Tibial nerve (tissue), 4 donors: Measurements from ENCODE around the gene RASSF5. TPM values are rescaled to one million over a fixed set of nuclear protein-coding genes. Genes with fewer than 3 reads are reported as not detected.

ENCODE experiments used
- DNase-seq, 2 donors: peaks; one replicate each; pipeline ENCODE4 v3.0.0-alpha.2; 2019; ENCODE audit warnings: low spot score in 2 of 2
- H3K27ac ChIP-seq, 4 donors: fragments of 200-600 bp; sonication (generic) in 3 of 4; one replicate each; pipeline ENCODE4 v1.5.1; 2017 to 2019; ENCODE audit warnings: mild to moderate bottlenecking in 1 of 4
- H3K27me3 ChIP-seq, 2 donors: fragments of 200-600 bp; sonication (generic) in 1 of 2; one replicate each; pipeline versions ENCODE4 v1.5.1 to v1.6.0; 2017 to 2019
- H3K36me3 ChIP-seq, 3 donors: fragments of 200-600 bp; sonication (generic); one replicate each; pipeline ENCODE4 v1.5.1; 2018 to 2019
- H3K4me1 ChIP-seq, 4 donors: fragments of 200-600 bp; sonication (generic) in 3 of 4; one replicate each; pipeline ENCODE4 v1.5.1; 2017 to 2019
- H3K4me3 ChIP-seq, 4 donors: fragments of 200-600 bp; sonication (generic) in 3 of 4; one replicate each; pipeline ENCODE4 v1.5.1; 2017 to 2019; ENCODE audit warnings: mild to moderate bottlenecking in 1 of 4, moderate library complexity in 1 of 4
- H3K9me3 ChIP-seq, 4 donors: fragments of 200-600 bp; sonication (generic) in 3 of 4; one replicate each; pipeline ENCODE4 v1.5.1; 2017 to 2019
- CTCF ChIP-seq, 5 experiments: fragments of 200-600 bp in 3 of 5; fragments of 450-650 bp in 2 of 5; sonication (generic) in 3 of 5; IDR thresholded peaks; one replicate each; pipeline ENCODE4 v1.5.1; 2016 to 2019; ENCODE audit warnings: antibody characterized with exemption in 5 of 5, mild to moderate bottlenecking in 3 of 5, moderate library complexity in 2 of 5
- EP300 ChIP-seq, 2 donors: sonication (generic); formaldehyde crosslinking; IDR thresholded peaks; one replicate each; pipeline ENCODE4 v1.6.1; 2017; ENCODE audit warnings: antibody characterized with exemption in 2 of 2, mild to moderate bottlenecking in 1 of 2
- POLR2A ChIP-seq, 2 donors: fragments of 450-650 bp; IDR thresholded peaks; one replicate each; pipeline ENCODE4 v1.6.1; 2017; ENCODE audit warnings: antibody characterized with exemption in 2 of 2, mild to moderate bottlenecking in 2 of 2, moderate library complexity in 2 of 2
- WGBS, 2 donors: methylation state at CpG; one replicate each; pipeline ENCODE4 v1.1.5; 2018; 5-methylcytosine and 5-hydroxymethylcytosine counted together
- total RNA-seq, 4 donors: library from RNA; depleted of rRNA; stranded (reverse); fragments of >200 nt; gene quantifications; one replicate each; pipeline ENCODE4 v1.1.0, GENCODE V29; 2016

The RASSF5 gene
- total RNA-seq, 4 donors from 2014 or later, result 24.0 to 32.9 (median 30.2) TPM

- peaks cover 0 to 28% (median 15%) of the 10 kb centered on the region in 4 donors for H3K4me1 ChIP-seq
- DNase-seq, result no peak
- H3K9me3 ChIP-seq, result no peaks in the 10 kb centered on the region
- H3K27ac ChIP-seq, result peak overlapping the region in 3 of 4 donors; percentile 26 to 65 (median 54)
- H3K36me3 ChIP-seq, result peaks cover 0 to 4% (median 0%) of the 10 kb centered on the region in 3 donors
- H3K4me3 ChIP-seq, result no peak overlapping the region
- 46 to 47% methylated on average over 3 of the region's 3 CpGs for WGBS, 2 donors
- peak in 1 of 2 donors; percentile 21 for TF ChIP-seq EP300 (IDR thresholded peaks at IDR 0.05)
- no peak for TF ChIP-seq POLR2A (IDR thresholded peaks at IDR 0.05)
- H3K27me3 ChIP-seq, result no peaks in the 10 kb centered on the region
These were observed 11.8 kb upstream of the RASSF5 start for GRCh38 chr1:206495493-206496046.

GRCh38 chr1:206496131-206496793 lies 11.1 kb upstream of the RASSF5 start:
- Histone ChIP-seq H3K4me1 (peaks cover 0 to 34% (median 15%) of the 10 kb centered on the region in 4 donors), H3K36me3 (peaks cover 0 to 4% (median 0%) of the 10 kb centered on the region in 3 donors), H3K9me3 (no peaks in the 10 kb centered on the region), H3K27me3 (no peaks in the 10 kb centered on the region), H3K4me3 (no peak overlapping the region), H3K27ac (peak overlapping the region in 2 of 4 donors; percentile 54 to 65)
- 31 to 37% methylated on average over 6 of the region's 6 CpGs for WGBS, 2 donors
- no peak for DNase-seq
- no peak for TF ChIP-seq EP300 (IDR thresholded peaks at IDR 0.05)
- TF ChIP-seq CTCF (IDR thresholded peaks at IDR 0.05), result no peak
- TF ChIP-seq POLR2A (IDR thresholded peaks at IDR 0.05), result no peak

- no peak for DNase-seq
- Histone ChIP-seq H3K27me3 (no peaks in the 10 kb centered on the region), H3K9me3 (no peaks in the 10 kb centered on the region), H3K27ac (no peak overlapping the region), H3K4me3 (no peak overlapping the region), H3K4me1 (peaks cover 0 to 43% (median 18%) of the 10 kb centered on the region in 4 donors), H3K36me3 (peaks cover 0 to 4% (median 0%) of the 10 kb centered on the region in 3 donors)
- WGBS, 2 donors, result 64 to 68% methylated on average over 4 of the region's 4 CpGs
- TF ChIP-seq POLR2A (IDR thresholded peaks at IDR 0.05) (no peak), EP300 (IDR thresholded peaks at IDR 0.05) (no peak), CTCF (IDR thresholded peaks at IDR 0.05) (no peak)
These were observed 10.0 kb upstream of the RASSF5 start for GRCh38 chr1:206497363-206497762.

- TF ChIP-seq EP300 (IDR thresholded peaks at IDR 0.05) (no peak), POLR2A (IDR thresholded peaks at IDR 0.05) (no peak), CTCF (IDR thresholded peaks at IDR 0.05) (no peak)
- Histone ChIP-seq H3K4me3 (no peak overlapping the region), H3K27ac (no peak overlapping the region), H3K36me3 (no peaks in the 10 kb centered on the region), H3K9me3 (no peaks in the 10 kb centered on the region), H3K4me1 (peaks cover 0 to 46% (median 18%) of the 10 kb centered on the region in 4 donors), H3K27me3 (no peaks in the 10 kb centered on the region)
- WGBS, 2 donors, result 90 to 91% methylated on average over 3 of the region's 3 CpGs
- DNase-seq, result no peak
These were observed 9.6 kb upstream of the RASSF5 start for GRCh38 chr1:206497774-206498173.

GRCh38 chr1:206498685-206499084 lies 8.6 kb upstream of the RASSF5 start:
- H3K4me1 ChIP-seq, result peaks cover 0 to 50% (median 22%) of the 10 kb centered on the region in 4 donors
- no peaks in the 10 kb centered on the region for H3K27me3 ChIP-seq
- H3K4me3 ChIP-seq, result no peak overlapping the region
- H3K27ac ChIP-seq, result no peak overlapping the region
- WGBS, 2 donors, result 71 to 90% methylated on average over 2 of the region's 2 CpGs
- TF ChIP-seq POLR2A (IDR thresholded peaks at IDR 0.05), result no peak
- no peak for TF ChIP-seq CTCF (IDR thresholded peaks at IDR 0.05)
- no peak for TF ChIP-seq EP300 (IDR thresholded peaks at IDR 0.05)
- DNase-seq, result no peak
- no peaks in the 10 kb centered on the region for H3K9me3 ChIP-seq
- no peaks in the 10 kb centered on the region for H3K36me3 ChIP-seq
